A549 (cell line): ENCODE measurements around the gene ADAR. TPM values are rescaled to one million over a fixed set of nuclear protein-coding genes. Genes with fewer than 3 reads are reported as not detected.

ENCODE experiments used
- ATAC-seq, 2 experiments: fragments of 200-7000 bp in 1 of 2; fragments of >200 bp in 1 of 2; cut with Nextera tagmentation in 1 of 2; cut with Tn5 transposase in 1 of 2; 3 replicates each; pipeline versions ENCODE4 v1.8.0 to v1.9.1; 2018 to 2020; ENCODE audit warnings: mild to moderate bottlenecking in 1 of 2, moderate library complexity in 1 of 2
- CTCF ChIA-PET: fragments of 300-600 bp; sonication (Branson Sonifier 250); formaldehyde crosslinking; extraction: SDS; loops from one replicate; lab custom pipeline; 2021; ENCODE audit warnings: antibody characterized with exemption, inconsistent platforms; lab: Yijun Ruan, JAX
- POLR2A ChIA-PET: fragments of 350-600 bp; formaldehyde crosslinking; extraction: SDS; loops from one replicate; lab custom pipeline; 2021; ENCODE audit warnings: antibody characterized with exemption, inconsistent platforms; lab: Yijun Ruan, JAX
- DNase-seq, 2 experiments: peaks; one replicate each; pipeline versions ENCODE4 v3.0.0 to v3.0.0-alpha.2; 2011 to 2016; ENCODE audit warnings: low read depth in 1 of 2, low spot score in 1 of 2
- FAIRE-seq: peaks from 2 replicates; lab custom pipeline; 2011; peaks lifted over from hg19 to GRCh38; lab: Jason Lieb, UNC
- H3K27ac ChIP-seq, 2 experiments: fragments of >200 bp; sonication (Bioruptor Twin); formaldehyde crosslinking; 3 replicates each; pipeline ENCODE4 v1.5.1; 2016 to 2017
- H3K4me1 ChIP-seq: fragments of >200 bp; sonication (Bioruptor Twin); formaldehyde crosslinking; 3 replicates; pipeline ENCODE4 v1.6.1; 2016
- H3K4me2 ChIP-seq: fragments of >200 bp; sonication (Bioruptor Twin); formaldehyde crosslinking; 3 replicates; pipeline ENCODE4 v1.6.1; 2016
- H3K4me3 ChIP-seq: fragments of >200 bp; sonication (Bioruptor Twin); formaldehyde crosslinking; 3 replicates; pipeline ENCODE4 v1.5.1; 2016
- H3K9me3 ChIP-seq: fragments of >200 bp; sonication (Bioruptor Twin); formaldehyde crosslinking; 3 replicates; pipeline ENCODE4 v1.6.1; 2016
- CHD4 ChIP-seq: fragments of 200-600 bp; sonication (generic); IDR thresholded peaks from 2 replicates; pipeline ENCODE4 v1.6.1; 2016; ENCODE audit warnings: antibody characterized with exemption, mild to moderate bottlenecking, borderline replicate concordance
- E2F6 ChIP-seq: IDR thresholded peaks from 2 replicates; pipeline ENCODE4 v1.6.1; 2012; ENCODE audit warnings: low read depth, borderline replicate concordance
- FOXS1 ChIP-seq: fragments of 250-450 bp; sonication (Bioruptor Pico); IDR thresholded peaks from 2 replicates; pipeline ENCODE4 v1.5.0; 2020; ENCODE audit warnings: mild to moderate bottlenecking, moderate library complexity
- GATA3 ChIP-seq: IDR thresholded peaks from 2 replicates; pipeline ENCODE4 v1.6.1; 2012; ENCODE audit warnings: borderline replicate concordance
- HDAC2 ChIP-seq: fragments of 200-600 bp; sonication (generic); IDR thresholded peaks from 2 replicates; pipeline ENCODE4 v1.6.1; 2016
- HEYL ChIP-seq: fragments of 250-450 bp; sonication (Bioruptor Pico); IDR thresholded peaks from 2 replicates; pipeline ENCODE4 v1.8.0; 2021; ENCODE audit warnings: mild to moderate bottlenecking, moderate library complexity
- HOXA7 ChIP-seq: fragments of 250-450 bp; sonication (Bioruptor Pico); IDR thresholded peaks from 2 replicates; pipeline ENCODE4 v1.5.0; 2020; ENCODE audit warnings: mild to moderate bottlenecking, moderate library complexity
- HOXB13 ChIP-seq: fragments of 250-450 bp; sonication (Bioruptor Pico); IDR thresholded peaks from 2 replicates; pipeline ENCODE4 v1.5.0; 2020; ENCODE audit warnings: low read depth, mild to moderate bottlenecking, moderate library complexity
- JUN ChIP-seq, 2 experiments: fragments of >200 bp; sonication (Bioruptor Twin); formaldehyde crosslinking; IDR thresholded peaks; 2 replicates in 1 of 2; 3 replicates in 1 of 2; pipeline ENCODE4 v1.6.1; 2016 to 2017
- JUNB ChIP-seq: fragments of >200 bp; sonication (Bioruptor Twin); formaldehyde crosslinking; IDR thresholded peaks from 2 replicates; pipeline ENCODE4 v1.6.1; 2016
- MAFK ChIP-seq: fragments of 450-650 bp; IDR thresholded peaks from 2 replicates; pipeline ENCODE4 v1.6.1; 2014; ENCODE audit not compliant: partially characterized antibody
- POLR2AphosphoS2 ChIP-seq: conservative IDR thresholded peaks from 2 replicates; pipeline ENCODE4 v1.6.1; 2012; ENCODE audit warnings: low read length, improper control_type of control experiment, inconsistent platforms
- REST ChIP-seq: fragments of 200-600 bp; sonication (generic); IDR thresholded peaks from 2 replicates; pipeline ENCODE4 v1.6.1; 2016; ENCODE audit warnings: antibody characterized with exemption, mild to moderate bottlenecking, moderate library complexity
- RNF2 ChIP-seq: fragments of 200-600 bp; sonication (generic); IDR thresholded peaks from 2 replicates; pipeline ENCODE4 v1.6.1; 2016; ENCODE audit warnings: low read depth, mild to moderate bottlenecking, antibody characterized with exemption, moderate library complexity, borderline replicate concordance
- SMC3 ChIP-seq: fragments of >200 bp; sonication (Bioruptor Twin); formaldehyde crosslinking; IDR thresholded peaks from 3 replicates; pipeline ENCODE4 v1.6.1; 2018; ENCODE audit warnings: inconsistent platforms
- TP53 ChIP-seq: fragments of 250-450 bp; sonication (Bioruptor Pico); IDR thresholded peaks from 2 replicates; pipeline ENCODE4 v1.5.0; 2021; ENCODE audit warnings: mild to moderate bottlenecking, moderate library complexity
- WGBS: methylation state at CpG from one replicate; pipeline ENCODE4 v1.1.6; 2017; ENCODE audit errors: missing lambda C conversion rate; 5-methylcytosine and 5-hydroxymethylcytosine counted together
- polyA plus RNA-seq, 4 experiments: library from polyadenylated mRNA; depleted of rRNA in 3 of 4; stranded (reverse); fragments of >200 nt; fragmentation: RNase III in 1 of 4; extraction: RNeasy Plus Mini Kit Qiagen cat#74134 plus additional on column Dnase treatment in 1 of 4; gene quantifications; 2 replicates in 3 of 4; 3 replicates in 1 of 4; pipeline ENCODE4 v1.2.3, GENCODE V29; 2011 to 2017
- TF ChIP-seq, protein P1 (sequence below): fragments of >200 bp; sonication (Bioruptor Twin); formaldehyde crosslinking; IDR thresholded peaks from 2 replicates; pipeline ENCODE4 v1.6.1; 2016
- TF ChIP-seq, protein P2 (sequence below): IDR thresholded peaks from 2 replicates; pipeline ENCODE4 v1.6.1; 2012
- TF ChIP-seq, protein P3 (sequence below): fragments of 450-650 bp; IDR thresholded peaks from 2 replicates; pipeline ENCODE4 v1.6.1; 2014; ENCODE audit warnings: antibody characterized with exemption

ADAR gene
- polyA plus RNA-seq, 2 of the 4 experiments (the other 2 are of a cell fraction) = 71.7 to 170 TPM

DNA sequence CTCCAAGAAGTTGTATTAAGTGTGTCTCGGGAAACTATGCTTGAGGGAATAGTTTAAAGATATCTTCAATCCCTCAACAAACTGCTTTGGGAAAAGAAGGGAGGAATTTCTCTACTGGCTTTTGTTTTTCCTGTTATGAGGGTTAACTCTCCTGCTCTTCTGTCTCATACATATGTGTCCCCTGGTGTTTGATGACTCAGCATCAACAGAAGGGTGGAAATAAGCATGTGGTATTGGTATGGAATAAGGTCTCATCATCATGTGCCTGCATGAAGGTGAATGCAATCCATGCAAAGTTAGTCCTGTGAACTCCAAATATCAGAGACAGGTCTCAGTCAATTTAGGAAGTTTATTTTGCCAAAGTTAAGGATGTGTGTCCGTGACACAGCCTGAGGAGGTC, 27.2 kb upstream of the ADAR start:
- ATAC-seq (no peak), FAIRE-seq (no peak), DNase-seq (no peak)
- Histone ChIP-seq H3K4me3 (no peak overlapping the region), H3K4me2 (no peak overlapping the region), H3K27ac (no peak overlapping the region), H3K9me3 (peaks cover 17% of the 10 kb centered on the region; the same call in 1 of the 3 replicates), H3K4me1 (no peaks in the 10 kb centered on the region)
- 25% methylated on average over 2 of the region's 2 CpGs for WGBS
- ChIA-PET POLR2A (no interaction called here), CTCF (interaction anchor here (2.0 kb wide), 1 partner anchor 34 kb away, joined by 7 read pairs; no protein-coding TSS in a partner anchor)
- TF ChIP-seq SMC3 = no peak
- peak; percentile 85 for TF ChIP-seq MAFK
- no peak for TF ChIP-seq HEYL (CRISPR knock-in tag)
- no peak for TF ChIP-seq E2F6
- no peak for TF ChIP-seq HOXB13 (CRISPR knock-in tag)
- TF ChIP-seq, protein P1, sequence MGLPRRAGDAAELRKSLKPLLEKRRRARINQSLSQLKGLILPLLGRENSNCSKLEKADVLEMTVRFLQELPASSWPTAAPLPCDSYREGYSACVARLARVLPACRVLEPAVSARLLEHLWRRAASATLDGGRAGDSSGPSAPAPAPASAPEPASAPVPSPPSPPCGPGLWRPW = no peak
- TF ChIP-seq, protein P2, sequence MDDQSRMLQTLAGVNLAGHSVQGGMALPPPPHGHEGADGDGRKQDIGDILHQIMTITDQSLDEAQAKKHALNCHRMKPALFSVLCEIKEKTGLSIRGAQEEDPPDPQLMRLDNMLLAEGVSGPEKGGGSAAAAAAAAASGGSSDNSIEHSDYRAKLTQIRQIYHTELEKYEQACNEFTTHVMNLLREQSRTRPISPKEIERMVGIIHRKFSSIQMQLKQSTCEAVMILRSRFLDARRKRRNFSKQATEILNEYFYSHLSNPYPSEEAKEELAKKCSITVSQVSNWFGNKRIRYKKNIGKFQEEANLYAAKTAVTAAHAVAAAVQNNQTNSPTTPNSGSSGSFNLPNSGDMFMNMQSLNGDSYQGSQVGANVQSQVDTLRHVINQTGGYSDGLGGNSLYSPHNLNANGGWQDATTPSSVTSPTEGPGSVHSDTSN = no peak

DNA sequence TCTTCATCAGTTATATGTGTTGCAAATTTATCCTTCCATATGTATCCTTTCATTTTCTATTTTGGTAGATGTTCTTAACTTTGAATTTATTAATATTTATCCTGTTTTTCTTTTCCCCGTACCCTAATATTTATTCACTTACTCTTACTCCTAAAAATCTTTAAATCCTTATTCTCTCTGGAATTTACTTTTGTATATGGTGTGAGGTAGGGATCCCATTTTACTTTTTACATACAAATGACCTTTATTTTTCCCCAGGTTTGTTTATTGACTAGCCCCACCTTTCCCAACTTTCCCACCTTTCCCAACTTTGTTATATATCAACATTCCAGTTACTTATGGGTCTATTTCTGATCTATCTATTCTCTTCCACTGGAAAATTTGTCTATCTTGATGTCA, 21.7 kb upstream of the ADAR start:
- no CpG with 5 or more reads among the region's 1 CpG for WGBS
- H3K27ac ChIP-seq = no peak overlapping the region
- no peak overlapping the region for H3K4me3 ChIP-seq
- TF ChIP-seq RNF2 = no peak
- ATAC-seq (no peak), FAIRE-seq (no peak), DNase-seq (no peak)
- H3K9me3 ChIP-seq = peaks cover 5% of the 10 kb centered on the region; the same call in 2 of the 3 replicates
- CTCF ChIA-PET = interaction anchor here (1.2 kb wide), 1 partner anchor 70 kb away, joined by 4 read pairs; no protein-coding TSS in a partner anchor
- H3K4me2 ChIP-seq = no peak overlapping the region
- POLR2A ChIA-PET = no interaction called here
- peaks cover 6% of the 10 kb centered on the region; the same call in 1 of the 3 replicates for H3K4me1 ChIP-seq

- FAIRE-seq = no peak
- ChIA-PET POLR2A (interaction anchor here (0.5 kb wide), 1 partner anchor 21 kb away, joined by 5 read pairs; no protein-coding TSS in a partner anchor), CTCF (interaction anchor here (1.2 kb wide), 1 partner anchor 70 kb away, joined by 4 read pairs; no protein-coding TSS in a partner anchor)
- Histone ChIP-seq H3K4me1 (peaks cover 6% of the 10 kb centered on the region; the same call in 1 of the 3 replicates), H3K4me2 (no peak overlapping the region), H3K27ac (no peak overlapping the region), H3K9me3 (peaks cover 5% of the 10 kb centered on the region; the same call in 2 of the 3 replicates), H3K4me3 (no peak overlapping the region)
- DNase-seq = no peak
- no peak for ATAC-seq
- WGBS = 77% methylated on average over 1 of the region's 1 CpG
- no peak for TF ChIP-seq HOXA7 (CRISPR knock-in tag)
- TF ChIP-seq FOXS1 (CRISPR knock-in tag) = no peak
- no peak for TF ChIP-seq JUN (IDR thresholded peaks at IDR 0.05)
- no peak for TF ChIP-seq POLR2AphosphoS2
- TF ChIP-seq HDAC2 = no peak
- no peak for TF ChIP-seq JUNB
Observed at GRCh38 chr1:154629061-154629674, 21.2 kb upstream of the ADAR start.

DNA sequence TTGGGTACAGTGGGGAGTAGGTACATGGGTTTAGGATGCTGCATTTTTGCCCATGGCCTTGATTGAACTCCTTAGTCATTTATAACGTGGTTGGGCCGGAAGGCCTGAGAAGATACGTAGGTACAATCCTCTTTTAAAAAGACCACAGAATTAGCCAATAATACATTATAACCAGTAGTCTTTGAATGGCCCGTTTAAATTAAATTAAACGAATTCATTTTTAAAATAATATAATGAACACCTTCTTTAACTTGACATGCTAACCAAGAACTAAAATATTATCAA, 20.1 kb upstream of the ADAR start:
- DNase-seq (no peak), FAIRE-seq (no peak)
- peak overlapping the region; percentile 91 to 93 for H3K27ac ChIP-seq
- TF ChIP-seq E2F6 (0 out of 2 replicates have a peak, but pooled peaks have one; percentile 10), TP53 (CRISPR knock-in tag) (peak; percentile 71; the same call in 1 of the 2 replicates), FOXS1 (CRISPR knock-in tag) (no peak), CHD4 (no peak), GATA3 (peak; percentile 19; the same call in 1 of the 2 replicates), JUNB (no peak), REST (no peak), JUN (IDR thresholded peaks at IDR 0.05) (0 out of 5 replicates have a peak, but pooled peaks of 1 of the 2 experiments have one; percentile 7)
- TF ChIP-seq, protein P3, sequence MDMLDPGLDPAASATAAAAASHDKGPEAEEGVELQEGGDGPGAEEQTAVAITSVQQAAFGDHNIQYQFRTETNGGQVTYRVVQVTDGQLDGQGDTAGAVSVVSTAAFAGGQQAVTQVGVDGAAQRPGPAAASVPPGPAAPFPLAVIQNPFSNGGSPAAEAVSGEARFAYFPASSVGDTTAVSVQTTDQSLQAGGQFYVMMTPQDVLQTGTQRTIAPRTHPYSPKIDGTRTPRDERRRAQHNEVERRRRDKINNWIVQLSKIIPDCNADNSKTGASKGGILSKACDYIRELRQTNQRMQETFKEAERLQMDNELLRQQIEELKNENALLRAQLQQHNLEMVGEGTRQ = no peak
- TF ChIP-seq, all 56 proteins: peak for 4
- POLR2A ChIA-PET = interaction anchor here (1.2 kb wide), 1 partner anchor 69 kb away, joined by 4 read pairs; no protein-coding TSS in a partner anchor
- peak overlapping the region; percentile 92 for H3K4me2 ChIP-seq
- 32% methylated on average over 5 of the region's 5 CpGs for WGBS
- peak in 1 of 2 experiments; percentile 49; a peak in 3 of 6 replicates for ATAC-seq
- H3K4me3 ChIP-seq = peak overlapping the region; percentile 88
- CTCF ChIA-PET = interaction anchor here (1.5 to 1.7 kb wide), 2 partner anchors 69 to 250 kb away, joined by 5 to 7 read pairs; no protein-coding TSS in a partner anchor
- peaks cover 6% of the 10 kb centered on the region; the same call in 1 of the 3 replicates for H3K4me1 ChIP-seq
- H3K9me3 ChIP-seq = peaks cover 5% of the 10 kb centered on the region; the same call in 2 of the 3 replicates
